IPS DF 19.7 (cell line): ENCODE measurements around the gene SNAP25.

ENCODE experiments used
- DNase-seq: peaks from one replicate; pipeline ENCODE4 v3.0.0-alpha.2; 2013; ENCODE audit warnings: low read depth, low spot score

Gene SNAP25

DNA sequence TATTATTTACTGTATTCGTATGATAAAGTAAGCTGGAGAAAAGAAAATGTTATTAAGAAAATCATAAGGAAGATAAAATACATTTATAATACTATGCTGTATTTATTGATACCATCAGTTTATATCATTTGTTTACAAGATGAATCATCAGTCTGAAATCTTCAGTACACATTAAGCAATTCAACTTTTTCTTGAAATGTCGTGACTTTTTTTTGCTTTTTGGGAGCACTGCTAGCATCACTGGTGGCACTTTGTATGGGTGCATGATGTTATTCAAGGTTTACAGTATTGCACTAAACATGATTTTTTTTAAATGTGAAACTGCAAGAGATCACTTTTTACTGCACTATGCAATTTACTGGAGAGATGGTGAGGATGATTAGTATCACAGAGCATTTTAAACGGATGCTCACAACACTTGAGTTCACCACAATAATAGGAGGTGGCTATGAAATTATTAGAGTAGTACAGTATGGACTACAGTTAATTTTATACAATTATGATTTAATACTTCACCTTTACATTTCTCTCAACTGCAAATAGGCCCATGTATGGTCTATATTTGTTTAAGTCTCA is 85.9 kb downstream of the SNAP25 start:
- no peak for DNase-seq

DNA sequence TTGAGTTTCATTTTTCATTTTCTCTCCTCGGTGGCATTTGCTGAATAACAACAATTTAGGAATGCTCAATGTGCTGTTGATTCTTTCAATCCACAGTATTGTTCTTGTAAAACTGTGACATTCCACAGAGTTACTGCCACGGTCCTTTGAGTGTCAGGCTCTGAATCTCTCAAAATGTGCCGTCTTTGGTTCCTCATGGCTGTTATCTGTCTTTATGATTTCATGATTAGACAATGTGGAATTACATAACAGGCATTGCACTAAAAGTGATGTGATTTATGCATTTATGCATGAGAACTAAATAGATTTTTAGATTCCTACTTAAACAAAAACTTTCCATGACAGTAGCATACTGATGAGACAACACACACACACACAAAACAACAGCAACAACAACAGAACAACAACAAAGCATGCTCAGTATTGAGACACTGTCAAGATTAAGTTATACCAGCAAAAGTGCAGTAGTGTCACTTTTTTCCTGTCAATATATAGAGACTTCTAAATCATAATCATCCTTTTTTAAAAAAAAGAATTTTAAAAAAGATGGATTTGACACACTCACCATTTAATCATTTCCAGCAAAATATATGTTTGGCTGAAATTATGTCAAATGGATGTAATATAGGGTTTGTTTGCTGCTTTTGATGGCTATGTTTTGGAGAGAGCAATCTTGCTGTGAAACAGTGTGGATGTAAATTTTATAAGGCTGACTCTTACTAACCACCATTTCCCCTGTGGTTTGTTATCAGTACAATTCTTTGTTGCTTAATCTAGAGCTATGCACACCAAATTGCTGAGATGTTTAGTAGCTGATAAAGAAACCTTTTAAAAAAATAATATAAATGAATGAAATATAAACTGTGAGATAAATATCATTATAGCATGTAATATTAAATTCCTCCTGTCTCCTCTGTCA is 88.1 kb downstream of the SNAP25 start:
- no peak for DNase-seq

DNA sequence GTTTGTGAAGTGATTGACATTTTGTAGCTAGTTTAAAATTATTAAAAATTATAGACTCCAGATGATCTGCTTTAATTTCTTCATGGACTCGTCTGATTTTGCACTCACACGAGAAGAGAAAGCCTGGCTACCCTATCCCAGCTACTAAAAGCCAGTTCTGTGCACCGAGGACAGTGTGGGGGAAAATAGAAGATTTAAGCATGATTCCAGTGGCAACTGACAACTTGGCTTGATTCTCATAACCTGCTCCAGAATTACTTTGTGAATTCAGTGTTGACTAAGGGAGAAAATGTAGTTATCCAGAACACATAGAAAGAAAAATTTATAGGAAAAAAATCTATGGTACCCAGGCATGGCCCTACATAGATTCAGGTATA is 88.7 kb downstream of the SNAP25 start:
- no peak for DNase-seq

DNA sequence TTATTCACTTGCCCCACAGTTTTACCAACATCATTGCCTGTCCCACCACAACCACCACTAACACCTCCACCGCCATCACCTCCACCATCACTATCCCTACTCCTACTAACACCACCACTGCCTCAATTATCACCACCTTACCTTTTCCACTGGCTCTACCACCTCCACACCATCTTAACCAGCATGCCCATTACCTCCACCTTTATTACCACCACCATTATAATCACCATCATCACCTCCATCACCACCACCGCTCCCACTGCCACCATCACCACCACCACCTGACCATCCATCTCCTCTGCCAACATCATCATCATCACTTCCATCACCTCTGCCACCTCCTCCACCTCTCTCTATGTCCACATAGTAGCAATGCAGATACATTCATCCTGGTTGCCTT is 90.0 kb downstream of the SNAP25 start:
- DNase-seq: no peak

DNA sequence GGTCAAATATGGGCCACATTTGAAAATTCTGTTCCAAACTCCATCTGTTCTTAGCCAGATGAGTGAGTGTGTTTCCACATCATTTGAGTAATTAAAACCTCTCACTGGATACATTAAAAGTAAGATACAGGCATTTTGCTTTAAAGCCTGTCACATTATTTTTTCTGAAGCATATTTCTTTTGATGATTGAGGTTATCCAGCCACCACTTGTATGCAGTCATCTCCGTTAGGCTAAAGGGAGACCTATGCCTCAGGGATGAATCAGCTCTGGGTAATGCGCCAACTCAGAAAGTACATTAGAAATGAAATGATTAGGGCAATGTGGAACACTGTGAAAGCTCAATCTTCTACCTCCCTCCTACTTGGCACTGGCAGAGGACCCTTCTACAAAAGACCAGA is 90.7 kb downstream of the SNAP25 start:
- DNase-seq: no peak

DNA sequence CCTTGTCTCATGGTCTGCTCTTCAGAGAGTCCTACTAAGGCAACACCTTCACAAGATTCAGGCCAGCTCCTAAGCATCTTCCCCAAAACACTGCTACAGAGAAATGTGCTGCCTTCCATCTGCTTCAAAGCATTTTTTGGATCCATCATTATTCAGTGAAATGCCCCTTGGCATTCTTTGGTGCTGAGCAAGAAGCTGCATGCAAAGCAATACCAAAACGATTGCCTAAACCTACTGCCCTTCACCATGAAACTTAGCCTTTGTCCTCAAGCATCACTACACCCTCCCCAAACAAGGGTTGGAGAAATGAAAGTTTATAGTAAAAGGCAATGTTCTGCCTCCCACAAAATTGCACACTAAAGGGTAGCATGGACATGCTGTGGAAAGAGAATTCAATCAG is 93.5 kb downstream of the SNAP25 start:
- DNase-seq: no peak

DNA sequence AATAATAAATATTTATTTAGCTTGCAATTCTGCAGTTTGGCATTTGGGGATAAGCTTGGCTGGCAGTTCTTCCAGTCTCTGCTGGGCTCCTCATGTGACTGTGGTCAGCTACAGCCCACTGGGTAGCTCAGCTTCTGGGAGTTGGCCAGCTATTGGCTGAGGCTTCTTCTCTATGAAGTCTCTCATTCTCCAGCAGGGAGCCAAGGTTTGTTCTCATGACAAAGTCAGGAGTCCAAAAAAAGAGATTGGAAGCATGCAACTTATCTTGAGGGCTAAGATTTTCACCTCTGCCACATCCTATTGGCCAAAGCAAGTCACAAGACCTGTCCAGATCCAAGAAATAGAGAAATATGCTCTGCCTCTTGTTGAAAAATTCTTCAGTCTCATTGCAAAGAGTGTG is 94.6 kb downstream of the SNAP25 start:
- no peak for DNase-seq

DNA sequence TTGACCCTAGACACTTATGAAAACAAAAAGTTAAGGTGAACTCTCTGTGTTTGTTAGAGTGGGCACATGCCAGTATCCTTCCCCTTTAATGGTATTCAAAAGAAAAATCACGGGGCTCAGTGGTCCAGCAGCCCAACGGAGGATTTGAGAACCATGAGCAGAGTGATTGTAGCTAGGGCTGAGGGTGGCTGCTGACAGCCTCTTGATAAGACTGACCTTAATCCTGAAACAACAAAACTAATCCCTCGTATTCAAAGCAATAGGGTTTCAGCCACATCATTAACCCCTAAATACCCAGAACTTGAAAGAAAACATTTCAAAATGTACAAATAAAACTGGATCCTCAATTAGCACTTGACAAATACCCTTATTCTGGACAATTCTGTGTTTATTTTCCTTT is 95.1 kb downstream of the SNAP25 start:
- no peak for DNase-seq

DNA sequence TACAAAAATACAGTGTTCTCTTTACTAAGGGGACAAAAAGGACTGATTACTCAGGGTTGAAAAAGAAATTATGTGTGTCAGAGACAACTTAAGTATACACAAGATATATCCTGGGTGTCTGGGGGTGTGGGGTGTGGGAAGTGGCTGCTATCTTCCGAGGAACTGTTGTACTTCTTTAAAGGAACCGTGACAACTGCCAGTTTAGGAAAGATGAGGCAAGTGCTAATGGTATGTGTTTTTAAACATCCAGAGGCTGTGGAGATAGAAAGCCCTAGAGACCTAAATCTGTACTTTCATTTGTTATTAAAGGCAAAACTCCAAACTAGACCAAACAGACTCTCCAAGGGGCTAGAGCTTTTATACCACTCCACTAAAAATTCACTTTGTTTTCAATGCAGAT is 95.6 kb downstream of the SNAP25 start:
- no peak for DNase-seq

DNA sequence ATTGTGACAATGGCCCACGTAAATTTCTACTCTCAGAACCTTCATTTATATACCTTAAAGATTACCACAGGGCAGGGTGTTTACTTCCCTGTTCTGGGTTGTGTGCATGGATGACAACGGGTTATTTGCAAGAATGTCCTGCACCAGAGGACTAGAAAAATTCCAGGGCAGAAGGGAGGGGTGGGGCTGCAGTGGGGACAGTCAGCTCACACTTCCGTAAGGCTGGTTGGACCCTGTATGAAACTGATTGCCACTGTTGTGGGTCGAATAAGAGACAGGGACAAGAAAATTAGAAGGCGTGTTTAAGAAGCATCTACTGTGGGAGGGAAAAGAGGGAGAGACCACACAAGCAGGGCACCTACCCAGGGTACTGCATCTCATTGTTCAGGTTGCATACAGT is 96.5 kb downstream of the SNAP25 start:
- no peak for DNase-seq

DNA sequence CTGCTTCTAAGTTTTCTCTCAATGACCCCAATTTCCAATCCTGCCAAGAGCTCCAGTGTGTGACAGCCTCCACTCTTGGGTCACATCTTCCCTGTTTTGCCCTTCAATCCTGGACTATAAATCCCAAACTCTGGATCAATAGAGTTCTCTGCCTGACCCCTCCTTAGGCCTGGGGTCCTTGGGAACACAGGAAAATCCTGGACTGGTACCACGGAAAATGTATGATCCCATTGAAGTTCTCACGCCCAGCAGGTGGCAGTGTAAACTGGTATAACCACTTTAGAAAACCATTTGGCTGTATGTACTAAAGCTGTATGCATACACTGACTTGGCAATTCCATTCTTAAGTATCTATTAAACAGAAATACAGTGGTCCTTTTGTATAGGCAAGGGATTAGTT is 98.0 kb downstream of the SNAP25 start:
- no peak for DNase-seq

DNA sequence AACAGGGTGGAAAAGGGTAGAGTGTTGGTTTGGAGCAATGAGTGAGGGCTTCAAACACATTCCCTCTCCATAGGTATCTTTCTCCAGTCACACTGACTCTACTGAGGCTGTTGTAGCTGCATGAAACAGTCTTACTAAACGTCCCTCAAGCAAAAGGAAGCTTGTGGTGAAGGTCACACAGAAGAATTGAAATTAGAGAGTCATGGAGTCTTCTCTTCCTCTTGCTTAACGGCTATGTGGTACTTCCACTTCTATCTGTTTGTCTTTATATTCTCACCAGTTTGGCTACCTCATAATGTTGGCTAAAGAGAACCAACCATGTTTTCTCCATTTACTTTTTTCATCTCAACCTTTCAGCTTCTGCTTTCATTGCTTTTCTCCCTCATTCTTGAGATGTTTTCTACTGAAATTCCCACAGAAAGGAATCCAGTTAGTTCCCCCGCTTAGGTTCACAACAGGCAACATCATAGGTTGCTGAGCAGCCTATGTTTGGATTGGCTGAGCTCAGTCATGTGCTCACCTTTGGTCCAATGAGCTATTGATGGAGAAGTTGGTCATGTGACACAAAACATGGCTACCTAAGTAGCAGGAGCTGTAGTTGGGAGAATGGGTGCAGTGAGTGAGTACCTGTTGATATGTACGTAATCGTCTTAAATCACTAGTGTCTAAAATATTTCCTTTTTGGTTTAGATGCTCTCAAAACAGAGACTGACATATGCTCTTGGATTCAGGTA is 99.8 kb downstream of the SNAP25 start:
- no peak for DNase-seq

DNA sequence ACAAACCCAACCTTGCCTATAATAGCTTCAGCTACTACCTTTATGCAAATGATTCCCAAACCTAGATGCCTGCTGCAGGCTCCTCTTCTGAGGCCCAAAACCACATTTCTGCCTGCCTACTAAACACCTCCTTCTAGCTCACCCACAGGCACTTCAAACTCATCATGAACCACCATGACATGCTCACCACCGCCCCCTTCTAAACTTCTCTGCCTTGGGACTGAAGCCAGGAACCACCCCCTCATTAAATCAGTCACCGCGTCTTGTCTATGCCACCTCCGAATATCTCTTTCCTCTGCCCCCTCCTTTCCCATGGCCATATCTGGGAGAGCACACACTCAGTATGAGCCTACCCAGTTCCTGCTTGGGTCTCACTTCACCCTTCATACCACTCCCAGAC is 101.2 kb downstream of the SNAP25 start:
- no peak for DNase-seq

DNA sequence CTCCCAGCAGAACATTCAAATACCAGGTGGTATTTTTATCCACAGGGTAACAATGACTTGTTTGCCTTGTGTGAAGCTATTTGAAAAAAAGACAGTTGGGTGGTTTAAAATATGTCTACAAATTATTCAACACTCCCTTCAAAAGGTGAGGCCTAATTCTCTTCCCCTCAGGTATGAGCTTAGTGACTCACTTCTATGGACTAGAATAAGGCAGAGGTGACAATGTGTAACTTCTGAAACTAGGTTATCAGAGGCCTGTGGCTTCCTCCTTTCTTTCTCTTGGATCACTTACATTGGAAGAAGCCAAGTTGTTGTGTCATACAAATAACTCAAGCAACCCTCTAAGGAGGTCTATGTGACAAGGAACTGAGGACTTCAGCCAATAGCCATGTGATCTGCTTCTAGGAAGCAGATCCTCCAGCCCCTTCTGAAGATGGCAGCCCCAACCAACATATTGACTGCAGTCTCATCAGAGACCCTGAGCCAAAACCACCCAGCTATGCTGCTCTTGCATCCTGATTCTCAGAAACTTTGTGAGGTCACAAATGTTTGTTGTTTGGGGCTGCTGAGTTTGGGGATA is 102.6 kb downstream of the SNAP25 start:
- DNase-seq: no peak

DNA sequence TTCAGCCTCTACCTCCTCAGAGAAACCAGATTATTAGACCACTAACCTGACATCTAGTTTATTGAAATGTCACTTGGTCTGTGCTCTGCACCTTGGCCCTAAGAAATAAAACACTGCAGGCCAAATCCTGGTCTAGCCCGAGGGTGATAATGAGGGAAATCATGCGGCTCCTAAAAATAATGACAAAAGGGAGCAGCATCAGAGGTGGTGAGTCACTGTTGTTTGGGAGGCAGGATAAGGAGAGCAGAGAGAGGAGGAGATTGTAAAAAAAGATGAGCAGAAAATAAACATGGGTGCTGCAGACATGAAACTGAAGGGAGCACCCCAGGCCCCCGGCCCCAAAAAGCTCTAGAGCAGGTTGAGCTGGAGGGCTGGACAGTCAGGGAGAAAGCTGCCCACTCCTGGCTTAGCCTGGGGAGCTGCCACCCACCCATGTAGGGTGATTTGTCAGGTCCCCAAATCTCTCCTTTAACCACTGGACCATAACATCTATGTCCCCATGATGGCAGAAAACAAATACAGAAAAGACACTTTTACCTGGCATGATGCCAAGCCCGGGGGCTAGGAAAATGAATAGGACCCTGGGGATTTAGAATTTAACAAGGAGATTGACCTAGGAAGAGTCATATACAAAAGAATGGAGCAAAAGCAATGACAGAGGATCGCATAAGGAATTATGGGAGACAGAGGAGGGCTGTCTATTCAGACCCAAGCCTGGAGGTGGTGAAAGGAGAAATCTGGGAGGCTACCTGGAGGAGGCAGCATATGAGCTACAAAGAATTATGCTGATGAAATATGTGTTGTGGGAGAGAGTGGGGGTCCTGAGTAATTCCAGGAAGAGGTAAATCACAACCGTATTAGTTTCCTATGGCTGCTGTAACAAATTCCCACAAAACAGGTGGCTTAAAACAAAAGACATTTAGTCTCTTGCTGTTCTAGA is 103.7 kb downstream of the SNAP25 start:
- no peak for DNase-seq

DNA sequence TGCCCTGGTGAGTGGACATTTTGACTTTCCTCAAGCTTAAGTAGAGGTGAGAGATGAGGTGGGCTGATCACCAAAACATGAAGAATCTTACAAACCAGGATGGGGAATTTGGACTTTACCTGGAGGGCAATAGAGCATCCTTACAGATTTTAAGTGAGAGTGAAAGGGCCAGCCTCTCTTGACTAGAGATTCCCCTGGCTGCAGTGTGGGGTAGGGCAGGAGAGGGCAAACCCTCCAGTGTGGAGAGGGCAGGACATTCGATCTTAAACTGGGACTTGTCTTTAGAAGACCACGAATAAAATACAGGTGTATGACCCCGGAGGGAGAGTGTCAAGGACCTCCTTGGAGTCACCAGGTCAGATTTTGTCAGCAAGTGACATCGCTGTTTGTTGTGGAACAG is 105.1 kb downstream of the SNAP25 start:
- no peak for DNase-seq

DNA sequence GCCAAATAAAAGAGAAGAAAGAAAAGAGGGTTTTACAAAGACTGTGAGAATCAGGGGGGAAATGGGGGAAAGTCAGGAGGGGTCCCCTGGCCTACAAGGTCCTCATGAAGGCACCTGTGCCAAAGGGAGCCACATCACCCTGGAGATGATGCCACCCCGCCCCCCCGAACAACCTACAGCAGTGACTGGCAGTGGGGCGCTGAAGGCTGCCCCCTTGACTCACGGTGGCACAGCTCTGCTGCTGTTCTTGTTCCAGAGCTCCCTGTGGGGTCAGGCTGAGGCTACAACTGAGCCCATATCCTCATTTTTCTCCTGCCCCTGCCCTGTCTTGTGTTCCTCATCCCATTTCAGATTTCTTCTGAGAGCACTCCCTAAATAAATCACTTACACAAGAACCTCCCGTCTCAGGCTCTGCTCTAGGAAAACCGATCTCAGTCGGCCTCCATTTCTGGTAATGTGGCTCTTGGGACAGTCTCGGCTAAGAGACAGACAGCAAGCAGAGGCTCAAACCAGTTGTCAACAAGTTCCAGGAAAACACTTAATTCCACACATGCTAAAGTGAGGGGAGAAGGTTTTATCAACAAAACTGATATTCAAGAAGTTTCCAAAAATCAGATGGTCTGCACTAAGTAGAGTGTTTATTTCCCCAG is 105.7 kb downstream of the SNAP25 start:
- DNase-seq: no peak

DNA sequence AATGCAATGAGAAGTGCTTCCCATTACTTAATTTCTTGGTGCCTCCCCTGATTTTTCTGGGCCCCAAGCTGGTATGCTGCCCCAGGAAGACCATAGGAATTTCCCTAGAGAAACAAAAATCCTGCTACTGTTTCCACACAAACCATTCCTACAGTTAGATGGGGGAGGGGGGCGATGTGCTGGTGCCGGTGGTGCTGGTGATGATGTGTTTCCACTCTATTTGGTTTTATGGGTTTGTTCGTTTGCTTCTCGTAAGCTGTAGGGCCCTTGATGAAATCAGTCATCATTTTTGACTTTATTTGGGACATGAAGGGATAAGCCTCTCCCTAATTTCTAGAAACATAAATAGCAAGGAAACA is 110.2 kb downstream of the SNAP25 start:
- no peak for DNase-seq

DNA sequence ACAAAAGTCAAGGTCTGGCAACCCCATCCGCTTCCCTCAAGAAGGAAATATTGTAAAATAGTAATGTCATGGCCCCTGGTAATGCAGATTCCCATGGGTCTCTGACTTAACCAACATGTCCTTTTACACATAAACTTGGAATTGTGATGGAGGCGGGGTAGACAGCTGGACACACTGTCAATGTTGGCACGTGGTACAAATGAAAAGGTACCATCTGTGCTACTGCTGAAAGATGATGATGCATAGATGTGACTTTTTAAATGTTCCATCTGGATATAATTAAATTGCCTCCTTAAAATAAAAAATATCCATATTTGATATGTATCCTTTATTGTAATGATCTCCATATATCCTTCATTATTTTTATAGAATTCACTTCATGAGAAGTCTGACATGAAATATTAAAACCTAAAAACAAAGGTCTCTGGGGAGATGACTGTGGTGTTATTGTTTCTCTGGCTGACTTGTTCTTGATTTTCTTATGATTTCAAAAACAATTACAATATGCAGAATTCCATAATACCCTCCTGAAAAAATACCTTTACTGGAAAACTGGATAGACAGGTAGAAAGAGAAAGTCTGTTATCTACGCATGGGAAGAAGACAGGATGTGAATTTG is 110.9 kb downstream of the SNAP25 start:
- DNase-seq: no peak

DNA sequence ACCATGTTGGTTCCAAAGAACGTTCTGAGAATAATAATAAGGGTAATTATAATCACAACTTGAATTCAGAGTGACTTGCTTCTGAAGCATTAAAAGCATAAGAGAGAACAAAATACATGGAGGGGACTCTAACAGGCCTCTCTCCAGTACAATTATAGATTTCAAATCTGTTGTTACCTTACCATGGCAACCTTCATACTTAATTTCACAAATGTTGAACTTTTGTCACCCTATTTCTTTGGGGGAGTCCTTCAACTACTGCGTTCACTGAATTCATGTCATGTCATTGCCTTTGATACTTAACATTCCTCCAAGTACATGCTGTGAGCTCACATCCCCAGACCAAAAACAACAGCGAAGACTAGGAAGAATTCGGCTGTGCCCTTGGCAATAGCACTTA is 111.4 kb downstream of the SNAP25 start:
- DNase-seq: no peak
